ENCODE results near the gene GBF1. TPM values are rescaled to one million over a fixed set of nuclear protein-coding genes. Genes with fewer than 3 reads are reported as not detected.

Gene GBF1
- total RNA-seq, 1 donor from 2014 or later: 59.9 TPM

- no peak for TF ChIP-seq CTCF (IDR thresholded peaks at IDR 0.05)
- Mint-ChIP-seq H3K4me1 (ENCODE audit: unreplicated experiment) (peaks cover 22% of the 10 kb centered on the region), H3K27me3 (ENCODE audit: unreplicated experiment) (no peaks in the 10 kb centered on the region), H3K36me3 (ENCODE audit: unreplicated experiment) (peaks cover 6% of the 10 kb centered on the region), H3K27ac (ENCODE audit: unreplicated experiment) (peak overlapping the region; percentile 91), H3K9me3 (ENCODE audit: unreplicated experiment) (no peaks in the 10 kb centered on the region), H3K4me3 (ENCODE audit: unreplicated experiment) (peak overlapping the region; percentile 71)
- peak; percentile 40 for DNase-seq (ENCODE audit: extremely low spot score, unreplicated experiment)
Observed at GRCh38 chr10:102280397-102281101, 35.2 kb downstream of the GBF1 start.

GRCh38 chr10:102281102-102281487 lies 35.8 kb downstream of the GBF1 start:
- H3K36me3 Mint-ChIP-seq (ENCODE audit: unreplicated experiment): peaks cover 6% of the 10 kb centered on the region
- peak; percentile 7 for DNase-seq (ENCODE audit: extremely low spot score, unreplicated experiment)
- H3K4me1 Mint-ChIP-seq (ENCODE audit: unreplicated experiment): peaks cover 23% of the 10 kb centered on the region
- H3K4me3 Mint-ChIP-seq (ENCODE audit: unreplicated experiment): peak overlapping the region; percentile 71
- peak overlapping the region; percentile 91 for H3K27ac Mint-ChIP-seq (ENCODE audit: unreplicated experiment)
- H3K27me3 Mint-ChIP-seq (ENCODE audit: unreplicated experiment): no peaks in the 10 kb centered on the region
- no peaks in the 10 kb centered on the region for H3K9me3 Mint-ChIP-seq (ENCODE audit: unreplicated experiment)
- no peak for TF ChIP-seq CTCF (IDR thresholded peaks at IDR 0.05)

- no peak for TF ChIP-seq CTCF (IDR thresholded peaks at IDR 0.05)
- Mint-ChIP-seq H3K36me3 (ENCODE audit: unreplicated experiment) (peaks cover 7% of the 10 kb centered on the region), H3K4me3 (ENCODE audit: unreplicated experiment) (no peak overlapping the region)
Observed at GRCh38 chr10:102283488-102283887, 38.2 kb downstream of the GBF1 start.

GRCh38 chr10:102283890-102284289 lies 38.6 kb downstream of the GBF1 start:
- DNase-seq (ENCODE audit: extremely low spot score, unreplicated experiment): peak; percentile 2
- TF ChIP-seq CTCF (IDR thresholded peaks at IDR 0.05): no peak
- Mint-ChIP-seq H3K4me3 (ENCODE audit: unreplicated experiment) (no peak overlapping the region), H3K36me3 (ENCODE audit: unreplicated experiment) (peaks cover 7% of the 10 kb centered on the region), H3K4me1 (ENCODE audit: unreplicated experiment) (peaks cover 35% of the 10 kb centered on the region), H3K9me3 (ENCODE audit: unreplicated experiment) (no peaks in the 10 kb centered on the region), H3K27ac (ENCODE audit: unreplicated experiment) (no peak overlapping the region), H3K27me3 (ENCODE audit: unreplicated experiment) (no peaks in the 10 kb centered on the region)

More at GRCh38 chr10:102283488-102283887, 38.2 kb downstream of the GBF1 start:
- Mint-ChIP-seq H3K9me3 (ENCODE audit: unreplicated experiment) (no peaks in the 10 kb centered on the region), H3K27ac (ENCODE audit: unreplicated experiment) (no peak overlapping the region), H3K4me1 (ENCODE audit: unreplicated experiment) (peaks cover 35% of the 10 kb centered on the region), H3K27me3 (ENCODE audit: unreplicated experiment) (no peaks in the 10 kb centered on the region)
- peak; percentile 1 for DNase-seq (ENCODE audit: extremely low spot score, unreplicated experiment)

GRCh38 chr10:102284531-102284930 lies 39.2 kb downstream of the GBF1 start:
- H3K27ac Mint-ChIP-seq (ENCODE audit: unreplicated experiment): no peak overlapping the region
- no peaks in the 10 kb centered on the region for H3K9me3 Mint-ChIP-seq (ENCODE audit: unreplicated experiment)
- H3K36me3 Mint-ChIP-seq (ENCODE audit: unreplicated experiment): peaks cover 9% of the 10 kb centered on the region
- H3K27me3 Mint-ChIP-seq (ENCODE audit: unreplicated experiment): no peaks in the 10 kb centered on the region
- no peak for TF ChIP-seq CTCF (IDR thresholded peaks at IDR 0.05)
- no peak for DNase-seq (ENCODE audit: extremely low spot score, unreplicated experiment)
- no peak overlapping the region for H3K4me3 Mint-ChIP-seq (ENCODE audit: unreplicated experiment)
- H3K4me1 Mint-ChIP-seq (ENCODE audit: unreplicated experiment): peaks cover 37% of the 10 kb centered on the region

Data from osteocyte (in vitro differentiated cells).